GM12878 (cell line): ENCODE results near the gene MAP2K1. TPM values are rescaled to one million over a fixed set of nuclear protein-coding genes. Genes with fewer than 3 reads are reported as not detected.

Source experiments
- BCLAF1 ChIP-seq: fragments of 450-650 bp; IDR thresholded peaks from 2 replicates; pipeline ENCODE4 v1.6.1; 2017; ENCODE audit warnings: antibody characterized with exemption, mild to moderate bottlenecking, moderate library complexity
- CBX5 ChIP-seq: sonication (generic); IDR thresholded peaks from 2 replicates; pipeline ENCODE4 v1.6.1; 2016; ENCODE audit warnings: low read depth, moderate library complexity, mild to moderate bottlenecking, inconsistent platforms
- ELK1 ChIP-seq: IDR thresholded peaks from 2 replicates; pipeline ENCODE4 v1.6.1; 2012; ENCODE audit warnings: low read depth, low read length, improper control_type of control experiment
- HDAC6 ChIP-seq: fragments of 200-600 bp; sonication (generic); IDR thresholded peaks from one replicate; pipeline ENCODE4 v1.8.0; 2017; ENCODE audit warnings: antibody characterized with exemption; ENCODE audit not compliant: unreplicated experiment
- IKZF1 ChIP-seq: fragments of 450-650 bp; conservative IDR thresholded peaks from 2 replicates; pipeline ENCODE4 v1.6.1; 2017; ENCODE audit warnings: antibody characterized with exemption, mild to moderate bottlenecking
- MXI1 ChIP-seq: fragments of 150-350 bp; IDR thresholded peaks from 2 replicates; pipeline ENCODE4 v1.6.1; 2011; ENCODE audit warnings: low read depth, mild to moderate bottlenecking, inconsistent platforms, low read length, improper control_type of control experiment
- PML ChIP-seq: IDR thresholded peaks from 2 replicates; pipeline ENCODE4 v1.6.1; 2012; ENCODE audit warnings: low read length, inconsistent platforms
- POLR2AphosphoS2 ChIP-seq: IDR thresholded peaks from 2 replicates; pipeline ENCODE4 v1.6.1; 2011; ENCODE audit warnings: low read depth, mild to moderate bottlenecking, low read length, improper control_type of control experiment, moderate library complexity
- RELA ChIP-seq: fragments of 450-650 bp; IDR thresholded peaks from 2 replicates; pipeline ENCODE4 v1.8.0; 2014; ENCODE audit warnings: borderline replicate concordance; ENCODE audit not compliant: partially characterized antibody
- REST ChIP-seq: IDR thresholded peaks from 2 replicates; pipeline ENCODE4 v1.6.1; 2012; ENCODE audit warnings: mild to moderate bottlenecking, low read depth, low read length
- YY1 ChIP-seq: IDR thresholded peaks from 2 replicates; pipeline ENCODE4 v1.6.1; 2011; ENCODE audit warnings: low read depth, mild to moderate bottlenecking, low read length
- polyA plus RNA-seq, 11 experiments: library from polyadenylated mRNA; depleted of rRNA in 4 of 11; unstranded in 6 of 11; stranded (reverse) in 5 of 11; fragments of >200 nt; fragmentation: Nextera tagmentation in 4 of 11; fragmentation: Illumina TruSeq in 1 of 11; extraction: Ambion mirVana in 4 of 11; extraction: Trizol in 1 of 11; gene quantifications; 1 replicate in 1 of 11; 2 replicates in 10 of 11; pipeline versions ENCODE4 v1.2.1 to v1.2.3, GENCODE V29; 2011 to 2016; ENCODE audit warnings: inconsistent platforms in 2 of 11, missing spikeins in 2 of 11, low read depth in 1 of 11
- total RNA-seq, 4 experiments: library from RNA; depleted of rRNA in 3 of 4; stranded (reverse); fragments of >200 nt in 3 of 4; fragmentation: Illumina TruSeq in 1 of 4; extraction: Trizol in 1 of 4; gene quantifications; 2 replicates each; pipeline versions ENCODE4 v1.2.1 to v1.2.3, GENCODE V29; 2013 to 2021
- TF ChIP-seq, protein P1 (sequence below): IDR thresholded peaks from 2 replicates; pipeline ENCODE4 v1.6.1; 2012; ENCODE audit warnings: low read length, inconsistent platforms
- TF ChIP-seq, protein P2 (sequence below): fragments of 450-650 bp; IDR thresholded peaks from 2 replicates; pipeline ENCODE4 v1.6.1; 2017; ENCODE audit warnings: mild to moderate bottlenecking, moderate library complexity
- TF ChIP-seq, protein P3 (sequence below): IDR thresholded peaks from 2 replicates; pipeline ENCODE4 v1.6.1; 2012; ENCODE audit warnings: low read depth, low read length, improper control_type of control experiment

The MAP2K1 gene
- total and polyA plus RNA-seq, 10 of the 15 experiments (the other 5 are each of a cell fraction or from before 2014, with no cell fraction given), result 11.2 to 112 (median 56.6) TPM

- TF ChIP-seq, protein P1, sequence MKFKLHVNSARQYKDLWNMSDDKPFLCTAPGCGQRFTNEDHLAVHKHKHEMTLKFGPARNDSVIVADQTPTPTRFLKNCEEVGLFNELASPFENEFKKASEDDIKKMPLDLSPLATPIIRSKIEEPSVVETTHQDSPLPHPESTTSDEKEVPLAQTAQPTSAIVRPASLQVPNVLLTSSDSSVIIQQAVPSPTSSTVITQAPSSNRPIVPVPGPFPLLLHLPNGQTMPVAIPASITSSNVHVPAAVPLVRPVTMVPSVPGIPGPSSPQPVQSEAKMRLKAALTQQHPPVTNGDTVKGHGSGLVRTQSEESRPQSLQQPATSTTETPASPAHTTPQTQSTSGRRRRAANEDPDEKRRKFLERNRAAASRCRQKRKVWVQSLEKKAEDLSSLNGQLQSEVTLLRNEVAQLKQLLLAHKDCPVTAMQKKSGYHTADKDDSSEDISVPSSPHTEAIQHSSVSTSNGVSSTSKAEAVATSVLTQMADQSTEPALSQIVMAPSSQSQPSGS, result peak; percentile 74
- peak; percentile 74; the same call in 1 of the 2 replicates for TF ChIP-seq ELK1
- peak; percentile 96 for TF ChIP-seq POLR2AphosphoS2
- TF ChIP-seq, protein P2, sequence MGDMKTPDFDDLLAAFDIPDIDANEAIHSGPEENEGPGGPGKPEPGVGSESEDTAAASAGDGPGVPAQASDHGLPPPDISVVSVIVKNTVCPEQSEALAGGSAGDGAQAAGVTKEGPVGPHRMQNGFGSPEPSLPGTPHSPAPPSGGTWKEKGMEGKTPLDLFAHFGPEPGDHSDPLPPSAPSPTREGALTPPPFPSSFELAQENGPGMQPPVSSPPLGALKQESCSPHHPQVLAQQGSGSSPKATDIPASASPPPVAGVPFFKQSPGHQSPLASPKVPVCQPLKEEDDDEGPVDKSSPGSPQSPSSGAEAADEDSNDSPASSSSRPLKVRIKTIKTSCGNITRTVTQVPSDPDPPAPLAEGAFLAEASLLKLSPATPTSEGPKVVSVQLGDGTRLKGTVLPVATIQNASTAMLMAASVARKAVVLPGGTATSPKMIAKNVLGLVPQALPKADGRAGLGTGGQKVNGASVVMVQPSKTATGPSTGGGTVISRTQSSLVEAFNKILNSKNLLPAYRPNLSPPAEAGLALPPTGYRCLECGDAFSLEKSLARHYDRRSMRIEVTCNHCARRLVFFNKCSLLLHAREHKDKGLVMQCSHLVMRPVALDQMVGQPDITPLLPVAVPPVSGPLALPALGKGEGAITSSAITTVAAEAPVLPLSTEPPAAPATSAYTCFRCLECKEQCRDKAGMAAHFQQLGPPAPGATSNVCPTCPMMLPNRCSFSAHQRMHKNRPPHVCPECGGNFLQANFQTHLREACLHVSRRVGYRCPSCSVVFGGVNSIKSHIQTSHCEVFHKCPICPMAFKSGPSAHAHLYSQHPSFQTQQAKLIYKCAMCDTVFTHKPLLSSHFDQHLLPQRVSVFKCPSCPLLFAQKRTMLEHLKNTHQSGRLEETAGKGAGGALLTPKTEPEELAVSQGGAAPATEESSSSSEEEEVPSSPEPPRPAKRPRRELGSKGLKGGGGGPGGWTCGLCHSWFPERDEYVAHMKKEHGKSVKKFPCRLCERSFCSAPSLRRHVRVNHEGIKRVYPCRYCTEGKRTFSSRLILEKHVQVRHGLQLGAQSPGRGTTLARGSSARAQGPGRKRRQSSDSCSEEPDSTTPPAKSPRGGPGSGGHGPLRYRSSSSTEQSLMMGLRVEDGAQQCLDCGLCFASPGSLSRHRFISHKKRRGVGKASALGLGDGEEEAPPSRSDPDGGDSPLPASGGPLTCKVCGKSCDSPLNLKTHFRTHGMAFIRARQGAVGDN, result peak; percentile 64; the same call in 1 of the 2 replicates
- peak; percentile 99 for TF ChIP-seq MXI1
- peak; percentile 62 for TF ChIP-seq YY1
- TF ChIP-seq BCLAF1, result no peak
- TF ChIP-seq IKZF1, result peak; percentile 66
- peak; percentile 97 for TF ChIP-seq CBX5
- no peak for TF ChIP-seq REST
- TF ChIP-seq PML, result peak; percentile 96
- TF ChIP-seq, protein P3, sequence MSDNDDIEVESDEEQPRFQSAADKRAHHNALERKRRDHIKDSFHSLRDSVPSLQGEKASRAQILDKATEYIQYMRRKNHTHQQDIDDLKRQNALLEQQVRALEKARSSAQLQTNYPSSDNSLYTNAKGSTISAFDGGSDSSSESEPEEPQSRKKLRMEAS, result peak; percentile 93
- TF ChIP-seq HDAC6, result peak; percentile 25
- TF ChIP-seq RELA, result no peak
Measured at GRCh38 chr15:66497502-66498455, 111.1 kb downstream of the MAP2K1 start, which contains the start of gene SNAPC5 (continued).
